Ishikawa (cell line): ENCODE data around the gene TBC1D2.

Experiments used
- CEBPB ChIP-seq: IDR thresholded peaks from 2 replicates; pipeline ENCODE4 v1.6.1; 2012
- CREB1 ChIP-seq: IDR thresholded peaks from 2 replicates; pipeline ENCODE4 v1.6.1; 2012; ENCODE audit warnings: low read depth
- EGR1 ChIP-seq: IDR thresholded peaks from 2 replicates; pipeline ENCODE4 v1.6.1; 2012
- EP300 ChIP-seq: IDR thresholded peaks from 2 replicates; pipeline ENCODE4 v1.6.1; 2012; ENCODE audit warnings: borderline replicate concordance
- FOXM1 ChIP-seq: IDR thresholded peaks from 2 replicates; pipeline ENCODE4 v1.6.1; 2012; ENCODE audit warnings: low read depth, borderline replicate concordance
- NFIC ChIP-seq: IDR thresholded peaks from 2 replicates; pipeline ENCODE4 v1.6.1; 2012
- RAD21 ChIP-seq: IDR thresholded peaks from 2 replicates; pipeline ENCODE4 v1.6.1; 2012; ENCODE audit warnings: low read depth
- TAF1 ChIP-seq: IDR thresholded peaks from 2 replicates; pipeline ENCODE4 v1.6.1; 2012; ENCODE audit warnings: low read depth, mild to moderate bottlenecking
- TCF12 ChIP-seq: IDR thresholded peaks from 2 replicates; pipeline ENCODE4 v1.6.1; 2012; ENCODE audit warnings: low read depth
- TEAD4 ChIP-seq: IDR thresholded peaks from 2 replicates; pipeline ENCODE4 v1.6.1; 2012
- YY1 ChIP-seq: IDR thresholded peaks from 2 replicates; pipeline ENCODE4 v1.6.1; 2012; ENCODE audit warnings: low read depth
- ZBTB7A ChIP-seq: IDR thresholded peaks from 2 replicates; pipeline ENCODE4 v1.6.1; 2012; ENCODE audit warnings: low read depth
- TF ChIP-seq, protein P1 (sequence below): IDR thresholded peaks from 2 replicates; pipeline ENCODE4 v1.6.1; 2012; ENCODE audit warnings: low read depth, mild to moderate bottlenecking
- TF ChIP-seq, protein P2 (sequence below): IDR thresholded peaks from 2 replicates; pipeline ENCODE4 v1.6.1; 2012
- TF ChIP-seq, protein P3 (sequence below): IDR thresholded peaks from 2 replicates; pipeline ENCODE4 v1.6.1; 2012

The TBC1D2 gene

GRCh38 chr9:98159301-98159700 lies 96.1 kb downstream of the TBC1D2 start:
- TF ChIP-seq TCF12 (no peak), TAF1 (no peak), CREB1 (no peak), CEBPB (no peak), EGR1 (no peak), RAD21 (no peak), TEAD4 (no peak), YY1 (no peak), EP300 (no peak), ZBTB7A (no peak), FOXM1 (no peak), NFIC (no peak)
- TF ChIP-seq, protein P1, sequence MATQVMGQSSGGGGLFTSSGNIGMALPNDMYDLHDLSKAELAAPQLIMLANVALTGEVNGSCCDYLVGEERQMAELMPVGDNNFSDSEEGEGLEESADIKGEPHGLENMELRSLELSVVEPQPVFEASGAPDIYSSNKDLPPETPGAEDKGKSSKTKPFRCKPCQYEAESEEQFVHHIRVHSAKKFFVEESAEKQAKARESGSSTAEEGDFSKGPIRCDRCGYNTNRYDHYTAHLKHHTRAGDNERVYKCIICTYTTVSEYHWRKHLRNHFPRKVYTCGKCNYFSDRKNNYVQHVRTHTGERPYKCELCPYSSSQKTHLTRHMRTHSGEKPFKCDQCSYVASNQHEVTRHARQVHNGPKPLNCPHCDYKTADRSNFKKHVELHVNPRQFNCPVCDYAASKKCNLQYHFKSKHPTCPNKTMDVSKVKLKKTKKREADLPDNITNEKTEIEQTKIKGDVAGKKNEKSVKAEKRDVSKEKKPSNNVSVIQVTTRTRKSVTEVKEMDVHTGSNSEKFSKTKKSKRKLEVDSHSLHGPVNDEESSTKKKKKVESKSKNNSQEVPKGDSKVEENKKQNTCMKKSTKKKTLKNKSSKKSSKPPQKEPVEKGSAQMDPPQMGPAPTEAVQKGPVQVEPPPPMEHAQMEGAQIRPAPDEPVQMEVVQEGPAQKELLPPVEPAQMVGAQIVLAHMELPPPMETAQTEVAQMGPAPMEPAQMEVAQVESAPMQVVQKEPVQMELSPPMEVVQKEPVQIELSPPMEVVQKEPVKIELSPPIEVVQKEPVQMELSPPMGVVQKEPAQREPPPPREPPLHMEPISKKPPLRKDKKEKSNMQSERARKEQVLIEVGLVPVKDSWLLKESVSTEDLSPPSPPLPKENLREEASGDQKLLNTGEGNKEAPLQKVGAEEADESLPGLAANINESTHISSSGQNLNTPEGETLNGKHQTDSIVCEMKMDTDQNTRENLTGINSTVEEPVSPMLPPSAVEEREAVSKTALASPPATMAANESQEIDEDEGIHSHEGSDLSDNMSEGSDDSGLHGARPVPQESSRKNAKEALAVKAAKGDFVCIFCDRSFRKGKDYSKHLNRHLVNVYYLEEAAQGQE: no peak
- TF ChIP-seq, protein P2, sequence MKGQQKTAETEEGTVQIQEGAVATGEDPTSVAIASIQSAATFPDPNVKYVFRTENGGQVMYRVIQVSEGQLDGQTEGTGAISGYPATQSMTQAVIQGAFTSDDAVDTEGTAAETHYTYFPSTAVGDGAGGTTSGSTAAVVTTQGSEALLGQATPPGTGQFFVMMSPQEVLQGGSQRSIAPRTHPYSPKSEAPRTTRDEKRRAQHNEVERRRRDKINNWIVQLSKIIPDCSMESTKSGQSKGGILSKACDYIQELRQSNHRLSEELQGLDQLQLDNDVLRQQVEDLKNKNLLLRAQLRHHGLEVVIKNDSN: no peak
- TF ChIP-seq, protein P3, sequence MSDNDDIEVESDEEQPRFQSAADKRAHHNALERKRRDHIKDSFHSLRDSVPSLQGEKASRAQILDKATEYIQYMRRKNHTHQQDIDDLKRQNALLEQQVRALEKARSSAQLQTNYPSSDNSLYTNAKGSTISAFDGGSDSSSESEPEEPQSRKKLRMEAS: no peak

- TF ChIP-seq, protein P3: no peak
- TF ChIP-seq, protein P2: no peak
- no peak for TF ChIP-seq TCF12
- TF ChIP-seq EP300: no peak
- TF ChIP-seq YY1: no peak
- no peak for TF ChIP-seq NFIC
- TF ChIP-seq TAF1: no peak
- no peak for TF ChIP-seq TEAD4
- TF ChIP-seq, protein P1: no peak
- no peak for TF ChIP-seq CEBPB
- TF ChIP-seq RAD21: no peak
- no peak for TF ChIP-seq CREB1
- TF ChIP-seq ZBTB7A: no peak
- TF ChIP-seq EGR1: no peak
- TF ChIP-seq FOXM1: no peak
These were observed 97.2 kb downstream of the TBC1D2 start for GRCh38 chr9:98158071-98158831.

GRCh38 chr9:98157372-98157771 lies 98.1 kb downstream of the TBC1D2 start:
- TF ChIP-seq FOXM1 (no peak), EP300 (no peak), ZBTB7A (no peak), CEBPB (no peak), TAF1 (no peak), RAD21 (no peak), EGR1 (no peak), YY1 (no peak)

GRCh38 chr9:98154678-98155077 lies 100.8 kb downstream of the TBC1D2 start:
- TF ChIP-seq, protein P3: no peak
- TF ChIP-seq CEBPB (no peak), ZBTB7A (no peak), EP300 (no peak), TAF1 (no peak), RAD21 (no peak), NFIC (no peak), EGR1 (no peak), YY1 (no peak), TEAD4 (no peak), TCF12 (no peak), FOXM1 (no peak), CREB1 (no peak)
- TF ChIP-seq, protein P1: no peak
